ENCODE measurements around the gene ATRN. TPM values are rescaled to one million over a fixed set of nuclear protein-coding genes. Genes with fewer than 3 reads are reported as not detected.

The ATRN gene
- total RNA-seq, 2 experiments from 2014 or later: 7.3 to 7.8 TPM

DNA sequence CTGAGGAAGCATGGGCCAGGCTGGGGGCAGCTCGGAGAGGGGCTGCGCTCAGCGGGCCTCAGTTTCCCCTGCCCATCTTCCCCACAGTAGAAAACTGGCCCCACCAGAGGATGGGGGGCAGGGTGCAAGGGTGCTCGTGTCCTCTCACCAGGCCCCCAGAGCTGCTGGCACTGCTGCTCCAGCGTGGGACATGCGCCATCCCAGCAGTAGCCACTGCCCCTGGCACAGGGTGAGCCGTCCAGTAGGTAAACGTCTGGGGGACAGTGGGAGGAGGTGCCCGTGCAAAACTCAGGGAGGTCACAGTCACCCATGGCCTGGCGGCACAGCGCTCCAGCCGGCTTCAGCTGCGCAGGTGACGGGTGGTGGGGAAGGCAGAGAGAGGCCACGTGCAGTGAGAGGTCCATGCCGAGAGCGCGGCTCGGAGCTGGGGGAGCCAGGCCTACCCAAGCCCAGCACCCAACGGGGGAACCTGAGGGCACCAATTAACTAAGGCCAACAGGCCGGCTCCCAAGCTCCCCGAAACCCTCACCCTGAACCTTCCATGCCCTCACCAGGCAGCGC is 201.2 kb downstream of the ATRN start:
- intact Hi-C loops (cut with micrococcal nuclease): no loop called here
- no peak for DNase-seq
- ChIA-PET POLR2A (no interaction called here), CTCF (interaction anchor here (0.6 to 2.9 kb wide), 6 partner anchors 27 to 413 kb away, joined by 3 to 7 read pairs (median 4); no protein-coding TSS in a partner anchor)
- Mint-ChIP-seq H3K36me3 (no peaks in the 10 kb centered on the region), H3K4me3 (no peak overlapping the region), H3K27ac (no peak overlapping the region), H3K9me3 (no peaks in the 10 kb centered on the region), H3K4me1 (ENCODE audit: low read depth) (peaks cover 5% of the 10 kb centered on the region), H3K27me3 (peaks cover 43% of the 10 kb centered on the region)

DNA sequence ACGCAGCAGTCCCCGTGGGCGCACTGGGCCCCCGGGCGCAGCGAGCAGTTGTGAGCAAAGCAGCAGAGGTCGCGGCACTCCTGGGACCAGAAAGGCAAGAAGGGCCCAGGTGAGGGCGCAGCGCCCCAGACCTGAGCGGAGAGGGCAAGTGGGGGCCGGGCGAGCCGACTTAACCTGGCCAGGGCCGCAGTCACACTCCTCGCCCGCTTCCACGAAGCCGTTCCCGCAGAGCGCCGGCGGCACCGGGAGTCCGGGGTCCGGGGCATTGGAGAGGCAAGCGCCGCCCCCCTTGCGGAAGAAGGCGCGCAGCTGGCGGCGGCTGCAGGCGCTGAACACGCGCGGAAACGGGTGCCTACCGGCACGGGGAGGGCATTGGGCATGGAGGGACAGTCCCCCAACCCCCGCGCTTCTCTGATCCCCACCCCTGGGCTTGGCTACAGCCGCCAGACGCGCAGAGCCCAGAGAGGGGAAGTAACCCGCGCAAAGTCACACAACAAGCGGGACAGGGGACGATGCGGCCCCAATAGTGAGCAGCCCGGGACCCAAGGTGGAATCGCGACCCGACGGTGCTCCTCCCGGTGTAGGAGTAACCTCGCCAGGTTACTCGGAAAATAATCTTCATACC is 201.8 kb downstream of the ATRN start:
- no peaks in the 10 kb centered on the region for H3K36me3 Mint-ChIP-seq
- peaks cover 43% of the 10 kb centered on the region for H3K27me3 Mint-ChIP-seq
- ChIA-PET CTCF (interaction anchor here (0.6 to 2.9 kb wide), 2 partner anchors 37 to 413 kb away, joined by 4 to 7 read pairs; no protein-coding TSS in a partner anchor), POLR2A (no interaction called here)
- peaks cover 2% of the 10 kb centered on the region for H3K4me1 Mint-ChIP-seq (ENCODE audit: low read depth)
- H3K27ac Mint-ChIP-seq: no peak overlapping the region
- no peaks in the 10 kb centered on the region for H3K9me3 Mint-ChIP-seq
- no peak for DNase-seq
- H3K4me3 Mint-ChIP-seq: no peak overlapping the region
- intact Hi-C loops (cut with micrococcal nuclease): no loop called here

DNA sequence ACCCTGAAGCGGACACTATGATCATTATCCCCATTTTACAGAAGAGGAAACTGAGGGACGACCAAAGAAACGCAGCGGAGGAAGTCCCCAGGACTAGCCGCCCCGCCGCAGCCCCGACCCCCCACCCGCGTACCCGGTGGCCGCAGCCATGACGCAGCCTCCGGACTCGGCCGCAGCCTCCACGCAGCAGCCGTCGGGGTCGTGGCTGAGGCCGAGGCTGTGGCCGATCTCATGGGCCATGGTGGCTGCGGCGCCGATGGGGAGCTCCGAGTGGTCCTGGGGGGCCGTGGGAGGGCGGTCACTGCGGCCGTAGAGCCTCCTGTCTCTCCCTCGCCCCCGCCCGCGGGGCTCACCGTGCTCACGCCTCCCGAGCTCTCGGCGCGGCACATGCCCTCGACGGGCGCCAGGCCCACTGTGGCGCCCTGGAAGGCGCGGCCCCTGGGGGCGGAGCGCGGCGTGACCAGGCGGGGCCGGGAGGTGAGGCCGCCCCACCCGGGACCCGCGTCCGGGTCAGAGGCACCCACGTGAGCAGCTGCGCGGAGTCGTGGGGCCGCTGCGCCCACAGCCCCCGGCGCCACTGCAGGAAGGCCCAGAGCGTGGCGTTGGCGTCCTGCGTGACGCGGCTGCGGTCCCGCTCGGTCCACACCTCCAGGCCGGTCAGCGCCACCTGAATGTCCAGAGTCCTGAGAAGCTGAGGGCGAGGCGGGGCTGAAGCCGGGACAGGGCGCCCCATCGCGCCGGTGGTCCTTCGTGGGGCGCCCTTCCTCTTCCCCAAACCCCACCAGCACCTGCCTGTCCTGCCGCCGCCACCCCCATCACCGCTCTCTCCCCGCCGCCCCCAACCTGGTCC is 202.6 kb downstream of the ATRN start:
- CTCF ChIA-PET: interaction anchor here (1.4 to 2.9 kb wide), 2 partner anchors 36 to 38 kb away, joined by 6 to 7 read pairs; no protein-coding TSS in a partner anchor
- POLR2A ChIA-PET: no interaction called here

DNA sequence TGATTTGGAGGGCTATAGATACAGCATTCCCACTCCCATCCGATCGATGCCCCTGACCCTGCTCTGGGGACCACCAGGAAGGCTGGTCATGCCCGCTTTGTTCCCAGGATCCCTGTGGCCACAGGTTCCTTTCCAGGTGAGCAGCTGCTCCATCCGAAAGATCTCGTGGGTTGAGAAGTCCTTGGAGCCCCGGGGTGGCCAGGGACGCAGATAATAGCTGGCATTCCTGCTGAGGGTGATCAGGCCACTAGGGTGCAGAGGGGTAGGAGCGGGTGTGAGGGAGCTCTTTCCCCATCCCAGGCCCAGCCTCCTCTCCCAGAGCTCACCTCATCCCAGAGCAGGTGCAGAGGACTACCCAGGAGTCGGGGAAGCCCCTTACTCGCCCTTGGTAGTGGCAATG is 203.6 kb downstream of the ATRN start:
- Mint-ChIP-seq H3K9me3 (no peaks in the 10 kb centered on the region), H3K27me3 (peaks cover 48% of the 10 kb centered on the region), H3K27ac (no peak overlapping the region), H3K36me3 (no peaks in the 10 kb centered on the region), H3K4me3 (no peak overlapping the region), H3K4me1 (ENCODE audit: low read depth) (peaks cover 2% of the 10 kb centered on the region)
- CTCF ChIA-PET: interaction anchor here (0.8 to 2.9 kb wide), 4 partner anchors 35 to 181 kb away, joined by 3 to 7 read pairs (median 6); partner anchors contain the start of gene SIGLEC1
- no peak for DNase-seq
- intact Hi-C loops (cut with micrococcal nuclease): no loop called here
- POLR2A ChIA-PET: no interaction called here

More for the DNA sequence above, 202.6 kb downstream of the ATRN start:
- H3K4me1 Mint-ChIP-seq (ENCODE audit: low read depth): peaks cover 2% of the 10 kb centered on the region
- intact Hi-C loops (cut with micrococcal nuclease): no loop called here
- H3K27ac Mint-ChIP-seq: no peak overlapping the region
- no peak for DNase-seq
- peaks cover 43% of the 10 kb centered on the region for H3K27me3 Mint-ChIP-seq
- no peaks in the 10 kb centered on the region for H3K36me3 Mint-ChIP-seq
- no peak overlapping the region for H3K4me3 Mint-ChIP-seq
- no peaks in the 10 kb centered on the region for H3K9me3 Mint-ChIP-seq

DNA sequence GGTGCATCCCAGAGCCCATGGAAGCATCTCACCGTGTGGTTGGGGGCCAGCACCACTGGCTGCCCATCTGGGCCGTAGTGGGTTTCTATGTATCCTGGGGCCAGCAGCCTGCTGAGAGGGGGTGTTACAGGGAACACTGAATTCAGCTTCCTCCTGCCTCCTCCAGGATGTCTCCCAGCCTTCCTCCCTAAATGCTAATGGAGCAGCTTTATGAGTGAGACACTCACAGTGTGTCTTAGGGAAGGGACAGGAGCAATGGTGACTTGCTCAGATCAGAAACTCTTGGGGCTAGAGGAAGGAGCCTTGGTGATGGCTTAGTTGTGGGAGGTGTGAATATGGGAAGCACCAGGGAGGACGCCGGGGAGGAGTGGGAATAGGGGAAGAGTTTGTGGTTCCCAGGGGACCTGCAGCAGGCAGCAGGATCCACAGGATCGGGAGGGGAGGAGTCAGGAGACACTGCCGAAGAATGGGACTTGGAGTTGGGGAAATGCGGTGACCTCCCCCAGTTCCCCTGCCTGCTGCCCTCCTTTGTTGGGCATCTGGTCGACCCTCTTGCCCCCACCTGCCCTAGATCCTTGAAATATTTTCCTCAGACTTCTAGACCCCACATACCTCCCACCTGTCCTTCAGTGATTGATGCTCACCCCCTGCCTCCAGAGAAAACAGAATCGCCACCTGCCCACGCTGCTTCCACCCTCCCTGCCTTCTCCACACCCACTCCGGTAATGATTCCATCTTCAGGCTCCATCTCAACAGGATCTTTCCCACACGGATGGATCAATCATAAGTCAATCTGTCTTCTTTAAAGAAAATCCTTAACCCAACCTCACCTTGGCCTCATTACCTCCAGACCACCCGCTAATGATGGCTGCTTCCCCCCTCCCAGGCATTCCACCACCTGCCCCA is 204.4 kb downstream of the ATRN start:
- DNase-seq: no peak
- H3K27ac Mint-ChIP-seq: no peak overlapping the region
- H3K4me3 Mint-ChIP-seq: no peak overlapping the region
- no peaks in the 10 kb centered on the region for H3K9me3 Mint-ChIP-seq
- ChIA-PET POLR2A (no interaction called here), CTCF (interaction anchor here (0.8 to 4.5 kb wide), 11 partner anchors 9 to 410 kb away, joined by 3 to 81 read pairs (median 7); partner anchors contain the start of gene SIGLEC1)
- intact Hi-C loops (cut with micrococcal nuclease): loop anchor here (5.0 kb wide), 1 partner anchor 407 kb away; no protein-coding TSS in a partner anchor
- peaks cover 2% of the 10 kb centered on the region for H3K4me1 Mint-ChIP-seq (ENCODE audit: low read depth)
- H3K36me3 Mint-ChIP-seq: no peaks in the 10 kb centered on the region
- H3K27me3 Mint-ChIP-seq: peaks cover 50% of the 10 kb centered on the region

DNA sequence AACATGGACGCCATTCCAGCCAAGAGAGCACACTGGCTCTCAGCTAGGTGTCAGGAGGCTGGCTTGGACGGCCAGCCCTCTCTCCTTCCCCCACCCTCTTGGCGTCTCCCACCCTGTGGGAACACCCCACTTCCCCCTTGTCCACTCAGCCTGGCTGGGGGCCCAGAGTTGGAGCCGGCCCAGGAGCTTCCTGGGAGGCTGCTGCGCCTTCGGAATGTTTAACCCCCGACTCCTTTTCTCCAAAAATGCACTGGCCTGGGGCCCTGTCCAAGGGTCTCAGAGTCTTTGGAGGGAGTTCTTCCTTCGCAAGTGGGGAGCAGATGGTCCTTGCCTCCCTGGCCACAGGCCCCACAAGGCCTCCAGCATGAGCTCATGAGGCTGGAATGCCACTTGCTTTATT is 206.9 kb downstream of the ATRN start:
- POLR2A ChIA-PET: no interaction called here
- no peaks in the 10 kb centered on the region for H3K36me3 Mint-ChIP-seq
- CTCF ChIA-PET: interaction anchor here (0.6 to 4.5 kb wide), 14 partner anchors 9 to 408 kb away, joined by 3 to 81 read pairs (median 10); no protein-coding TSS in a partner anchor
- H3K9me3 Mint-ChIP-seq: no peaks in the 10 kb centered on the region
- DNase-seq: no peak
- no peak overlapping the region for H3K4me3 Mint-ChIP-seq
- H3K4me1 Mint-ChIP-seq (ENCODE audit: low read depth): peaks cover 2% of the 10 kb centered on the region
- intact Hi-C loops (cut with micrococcal nuclease): loop anchor here (5.0 kb wide), 1 partner anchor 405 kb away; no protein-coding TSS in a partner anchor
- no peak overlapping the region for H3K27ac Mint-ChIP-seq
- peaks cover 49% of the 10 kb centered on the region for H3K27me3 Mint-ChIP-seq

DNA sequence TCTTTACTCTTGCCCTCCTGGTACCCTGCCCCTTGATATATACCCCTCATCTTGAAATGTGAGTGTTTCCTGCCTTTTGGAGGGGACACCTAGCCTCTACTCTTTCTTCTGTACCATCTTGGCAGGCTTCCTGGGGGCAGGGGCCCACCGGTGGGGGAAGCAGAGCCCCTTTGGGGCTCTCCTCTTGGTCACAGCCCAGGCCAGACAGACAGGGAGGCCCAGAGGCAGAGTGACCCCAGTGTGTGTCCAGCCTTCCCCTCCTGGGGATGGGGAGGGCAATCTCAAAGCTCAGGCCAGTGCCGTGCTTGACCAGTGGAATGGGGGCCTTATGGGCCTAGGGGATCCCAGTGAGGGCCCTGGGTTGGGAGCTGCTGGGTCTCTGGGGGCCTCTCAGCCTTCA is 207.4 kb downstream of the ATRN start:
- CTCF ChIA-PET: interaction anchor here (0.6 to 4.5 kb wide), 9 partner anchors 9 to 407 kb away, joined by 4 to 81 read pairs (median 11); no protein-coding TSS in a partner anchor
- Mint-ChIP-seq H3K4me1 (ENCODE audit: low read depth) (no peaks in the 10 kb centered on the region), H3K36me3 (no peaks in the 10 kb centered on the region), H3K9me3 (no peaks in the 10 kb centered on the region), H3K4me3 (no peak overlapping the region), H3K27ac (no peak overlapping the region), H3K27me3 (peaks cover 47% of the 10 kb centered on the region)
- no peak for DNase-seq
- POLR2A ChIA-PET: no interaction called here
- intact Hi-C loops (cut with micrococcal nuclease): loop anchor here (5.0 kb wide), 1 partner anchor 404 kb away; no protein-coding TSS in a partner anchor

DNA sequence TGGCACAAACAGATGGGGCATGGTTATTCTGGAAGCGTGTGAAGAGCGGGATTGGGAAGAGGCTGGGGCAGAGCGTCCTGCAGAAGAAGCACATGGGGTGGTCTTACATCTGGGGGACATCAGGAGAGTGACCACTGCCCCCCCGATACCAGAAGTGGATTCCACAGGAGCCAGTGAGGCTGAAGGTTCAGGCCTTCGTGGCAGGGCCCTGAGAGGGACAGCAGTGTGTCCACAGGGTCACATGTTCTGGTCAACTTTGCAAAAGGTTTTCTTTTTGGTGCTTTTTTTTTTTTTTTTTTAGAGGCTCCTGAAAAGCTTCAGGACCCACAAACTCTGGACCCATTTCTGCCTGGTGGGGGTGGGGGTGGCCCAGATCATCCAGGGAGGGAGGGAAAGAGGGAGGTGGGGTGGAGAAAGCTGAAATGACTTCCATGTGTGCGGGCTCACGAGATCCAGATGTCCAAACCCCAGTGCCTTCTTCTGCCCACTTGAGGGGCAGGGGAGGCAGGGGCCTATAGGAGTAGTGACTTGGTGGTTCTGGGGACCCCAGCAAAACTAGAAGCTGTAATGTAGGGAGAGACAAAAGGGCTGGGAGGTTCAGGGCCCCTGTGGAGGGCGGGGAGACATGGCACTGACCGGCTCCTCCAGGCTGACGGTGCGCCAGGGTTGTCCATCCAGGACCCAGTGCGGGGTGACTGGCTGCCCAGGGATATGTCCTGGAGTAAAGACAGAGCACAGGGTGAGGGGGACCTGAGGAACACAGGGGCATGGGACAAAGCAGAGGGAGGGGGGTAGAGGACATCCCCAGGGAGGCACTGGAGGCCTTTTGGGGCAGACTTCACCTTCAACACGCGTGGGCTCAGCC is 208.3 kb downstream of the ATRN start:
- intact Hi-C loops (cut with micrococcal nuclease): loop anchor here (5.0 kb wide), 1 partner anchor 403 kb away; no protein-coding TSS in a partner anchor
- Mint-ChIP-seq H3K4me1 (ENCODE audit: low read depth) (no peaks in the 10 kb centered on the region), H3K27me3 (peaks cover 48% of the 10 kb centered on the region), H3K36me3 (no peaks in the 10 kb centered on the region), H3K4me3 (no peak overlapping the region), H3K9me3 (no peaks in the 10 kb centered on the region), H3K27ac (no peak overlapping the region)
- ChIA-PET CTCF (interaction anchor here (1.2 to 4.5 kb wide), 4 partner anchors 13 to 405 kb away, joined by 3 to 81 read pairs (median 10); no protein-coding TSS in a partner anchor), POLR2A (no interaction called here)
- DNase-seq: no peak

DNA sequence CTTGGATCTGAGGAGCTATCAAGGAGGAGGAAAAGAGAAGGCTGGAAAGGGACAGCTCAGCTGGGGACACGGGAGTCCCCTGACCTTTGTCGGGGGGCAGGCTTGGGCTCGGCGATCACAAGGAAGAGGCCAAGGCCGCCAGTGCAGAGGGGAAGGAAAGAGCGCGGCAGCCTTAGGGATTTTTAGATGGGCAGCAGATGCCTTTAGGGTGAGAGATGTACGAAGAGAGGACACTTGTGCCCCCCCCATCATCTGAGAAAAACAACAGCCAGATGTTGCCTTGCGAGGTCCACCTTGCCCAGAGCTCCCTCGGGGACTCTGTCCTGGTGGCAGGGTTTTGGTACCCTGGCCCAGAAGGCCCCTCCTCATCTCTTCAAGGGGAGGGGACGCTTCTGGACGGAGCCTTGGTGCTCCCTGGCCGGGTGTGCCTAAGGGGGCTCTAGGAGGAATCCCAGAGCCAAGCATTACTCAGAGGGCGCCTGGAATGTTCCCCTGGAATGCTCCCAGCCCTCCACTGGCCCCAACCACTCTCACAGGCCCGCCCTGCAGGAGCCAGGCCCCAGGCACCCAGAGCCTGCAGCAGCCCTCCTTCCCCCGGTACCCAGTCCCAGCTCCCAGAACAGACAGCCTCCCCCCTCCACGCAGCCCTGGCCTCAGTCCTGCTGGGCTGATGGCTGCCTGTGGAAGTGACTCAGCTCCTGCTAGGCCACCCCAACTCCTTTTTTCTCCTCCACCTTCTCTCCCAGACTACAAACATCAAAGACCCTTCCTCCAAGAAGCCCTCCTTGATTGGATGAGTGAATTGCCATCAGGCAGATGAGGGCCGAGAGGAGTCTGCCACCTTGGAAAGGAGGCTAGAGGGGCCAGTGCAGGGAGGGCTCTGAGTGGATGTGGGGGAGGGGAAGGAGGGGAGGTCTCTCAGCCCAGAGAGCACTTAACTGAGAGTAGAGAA is 209.2 kb downstream of the ATRN start:
- CTCF ChIA-PET: interaction anchor here (0.7 to 4.5 kb wide), 3 partner anchors 28 to 31 kb away, joined by 3 to 81 read pairs (median 3); no protein-coding TSS in a partner anchor
- Mint-ChIP-seq H3K27me3 (peaks cover 38% of the 10 kb centered on the region), H3K9me3 (no peaks in the 10 kb centered on the region), H3K36me3 (no peaks in the 10 kb centered on the region), H3K4me1 (ENCODE audit: low read depth) (no peaks in the 10 kb centered on the region), H3K4me3 (no peak overlapping the region), H3K27ac (no peak overlapping the region)
- POLR2A ChIA-PET: no interaction called here
- intact Hi-C loops (cut with micrococcal nuclease): loop anchor here (5.0 kb wide), 1 partner anchor 402 kb away; no protein-coding TSS in a partner anchor
- no peak for DNase-seq

All from activated CD4-positive, alpha-beta memory T cell treated with anti-CD3 and anti-CD28 coated beads for 36 hours (primary cell).